Measurements from ENCODE around the gene EYS. TPM values are rescaled to one million over a fixed set of nuclear protein-coding genes. Genes with fewer than 3 reads are reported as not detected.

EYS gene
- polyA plus RNA-seq, 1 of the 3 experiments (the other 2 are of a cell fraction): 0.05 TPM

DNA sequence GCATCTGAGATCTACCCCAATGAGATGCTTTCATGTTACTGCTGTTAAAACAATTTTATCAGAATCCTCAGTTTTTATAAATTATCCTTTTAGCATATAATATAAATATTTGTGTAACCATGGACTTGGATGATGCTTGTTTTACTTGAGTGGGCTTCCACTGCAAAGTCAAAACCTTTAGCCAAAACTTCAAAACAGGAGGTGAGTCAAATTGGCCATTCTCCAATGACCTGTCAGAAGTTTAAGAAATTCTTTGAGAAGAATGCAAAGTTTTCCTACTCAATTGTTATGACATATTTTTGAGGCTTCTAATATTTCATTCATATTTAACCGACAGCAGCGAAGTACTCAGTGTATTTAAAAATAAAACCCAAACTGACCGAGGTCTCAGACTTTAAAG is 507.9 kb downstream of the EYS start (continued):
- TF ChIP-seq RCOR1 (IDR thresholded peaks at IDR 0.05; ENCODE audit: low read length) (no peak), TAF1 (IDR thresholded peaks at IDR 0.05; ENCODE audit: borderline replicate concordance, low read depth, low read length) (no peak)

DNA sequence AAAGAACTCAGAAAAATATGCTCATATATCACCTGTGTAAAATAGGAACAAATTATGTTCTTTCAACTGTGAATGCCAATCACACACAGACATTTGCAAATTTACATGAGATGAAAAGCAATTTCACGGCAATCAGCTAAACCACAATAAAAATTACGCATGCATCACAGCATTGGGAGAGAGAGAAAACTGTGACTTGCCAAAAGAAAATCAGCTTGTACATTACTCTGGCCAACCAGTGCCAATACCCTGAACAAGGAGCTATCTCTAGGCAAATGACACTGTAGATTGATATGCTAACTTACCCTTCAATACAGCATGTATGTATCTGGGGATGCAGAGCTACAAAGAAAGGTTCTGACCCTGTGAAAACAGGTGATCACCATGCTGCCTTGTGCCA is 515.6 kb downstream of the EYS start:
- 66% methylated on average over 2 of the region's 2 CpGs for WGBS (ENCODE audit: low lambda C conversion rate)
- Histone ChIP-seq H3K9me3 (no peaks in the 10 kb centered on the region), H3K4me1 (ENCODE audit: control insufficient read depth in 1 of 2, insufficient read depth in 2 of 2, low read depth in 1 of 2, low read length in 1 of 2) (no peaks in the 10 kb centered on the region), H2AFZ (ENCODE audit: low read depth) (no peak overlapping the region), H3F3A (replicated peaks; ENCODE audit: insufficient read depth) (no peaks in the 10 kb centered on the region), H4K20me1 (ENCODE audit: insufficient read depth) (no peaks in the 10 kb centered on the region), H3K9ac (no peak overlapping the region), H3K27me3 (ENCODE audit: insufficient read depth) (no peaks in the 10 kb centered on the region), H3K27ac (ENCODE audit: low read depth in 2 of 2, low read length in 1 of 2) (no peak overlapping the region), H3K9me2 (no peaks in the 10 kb centered on the region), H3K79me2 (ENCODE audit: insufficient read depth) (no peaks in the 10 kb centered on the region), H3K4me3 (ENCODE audit: low read depth in 2 of 2, low read length in 1 of 2) (no peak overlapping the region), H3K4me2 (no peak overlapping the region), H3K36me3 (replicated peaks in 1 of 2; ENCODE audit: control insufficient read depth in 1 of 2, insufficient read depth in 2 of 2, low read length in 1 of 2) (no peaks in the 10 kb centered on the region)
- POLR2A ChIA-PET: no interaction called here
- no peak for DNase-seq
- CTCF ChIA-PET: interaction anchor here (0.5 kb wide), 1 partner anchor 482 kb away, joined by 3 read pairs; no protein-coding TSS in a partner anchor
- TF ChIP-seq IRF3 (IDR thresholded peaks at IDR 0.05; ENCODE audit: low read depth, low read length) (no peak), FOXJ3 (CRISPR knock-in tag; IDR thresholded peaks at IDR 0.05) (no peak), EP300 (IDR thresholded peaks at IDR 0.05; ENCODE audit: borderline replicate concordance in 1 of 2, low read depth in 1 of 2, low read length in 1 of 2) (no peak), EZH2phosphoT487 (IDR thresholded peaks at IDR 0.05; ENCODE audit: borderline replicate concordance, low read depth) (no peak), SMC3 (IDR thresholded peaks at IDR 0.05; ENCODE audit: low read depth, low read length) (no peak), POLR2AphosphoS5 (IDR thresholded peaks at IDR 0.05; ENCODE audit: low read depth, low read length) (no peak)
- TF ChIP-seq, protein P1, sequence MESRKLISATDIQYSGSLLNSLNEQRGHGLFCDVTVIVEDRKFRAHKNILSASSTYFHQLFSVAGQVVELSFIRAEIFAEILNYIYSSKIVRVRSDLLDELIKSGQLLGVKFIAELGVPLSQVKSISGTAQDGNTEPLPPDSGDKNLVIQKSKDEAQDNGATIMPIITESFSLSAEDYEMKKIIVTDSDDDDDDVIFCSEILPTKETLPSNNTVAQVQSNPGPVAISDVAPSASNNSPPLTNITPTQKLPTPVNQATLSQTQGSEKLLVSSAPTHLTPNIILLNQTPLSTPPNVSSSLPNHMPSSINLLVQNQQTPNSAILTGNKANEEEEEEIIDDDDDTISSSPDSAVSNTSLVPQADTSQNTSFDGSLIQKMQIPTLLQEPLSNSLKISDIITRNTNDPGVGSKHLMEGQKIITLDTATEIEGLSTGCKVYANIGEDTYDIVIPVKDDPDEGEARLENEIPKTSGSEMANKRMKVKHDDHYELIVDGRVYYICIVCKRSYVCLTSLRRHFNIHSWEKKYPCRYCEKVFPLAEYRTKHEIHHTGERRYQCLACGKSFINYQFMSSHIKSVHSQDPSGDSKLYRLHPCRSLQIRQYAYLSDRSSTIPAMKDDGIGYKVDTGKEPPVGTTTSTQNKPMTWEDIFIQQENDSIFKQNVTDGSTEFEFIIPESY (IDR thresholded peaks at IDR 0.05; ENCODE audit: borderline replicate concordance, low read depth): no peak

DNA sequence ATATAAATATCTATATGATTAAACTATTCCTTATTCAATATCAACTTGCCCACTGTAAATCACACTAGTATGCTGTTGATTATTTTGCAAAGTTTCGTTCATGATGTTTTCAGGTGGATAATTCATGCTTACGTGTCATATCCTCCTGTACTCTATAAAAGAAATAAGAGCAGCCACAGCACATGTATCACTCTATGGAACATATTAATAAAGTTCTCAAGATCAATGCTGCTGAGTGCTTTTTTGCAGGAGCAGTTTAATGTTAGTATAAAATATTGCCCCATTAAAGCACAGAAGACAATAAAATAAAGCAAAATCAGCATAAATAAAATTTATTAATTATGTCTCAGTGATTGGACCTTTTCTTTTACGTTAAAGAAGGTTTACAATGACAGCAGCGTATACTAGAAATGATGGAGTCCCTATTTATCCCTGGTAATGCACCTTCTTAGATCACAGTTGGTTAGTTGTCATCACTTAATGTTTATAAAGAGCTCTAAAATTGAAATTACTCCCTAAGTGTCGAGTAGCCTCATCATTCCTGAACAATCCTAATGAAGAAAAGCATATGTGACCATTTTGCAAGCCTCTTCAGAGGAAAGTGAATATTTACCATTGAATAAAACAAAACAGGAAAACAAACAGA is 517.7 kb downstream of the EYS start:
- no peak overlapping the region for H3K4me2 ChIP-seq
- TF ChIP-seq EZH2phosphoT487 (IDR thresholded peaks at IDR 0.05; ENCODE audit: borderline replicate concordance, low read depth) (no peak), POLR2AphosphoS5 (IDR thresholded peaks at IDR 0.05; ENCODE audit: low read depth, low read length) (no peak), NRF1 (IDR thresholded peaks at IDR 0.05; ENCODE audit: low read depth, low read length) (no peak), USF1 (IDR thresholded peaks at IDR 0.05; ENCODE audit: borderline replicate concordance, low read depth) (no peak), ELF1 (IDR thresholded peaks at IDR 0.05) (no peak), FOSL2 (IDR thresholded peaks at IDR 0.05; ENCODE audit: borderline replicate concordance, low read depth) (no peak), YY1 (IDR thresholded peaks at IDR 0.05; ENCODE audit: low read depth) (no peak), MEF2A (IDR thresholded peaks at IDR 0.05; ENCODE audit: borderline replicate concordance, low read depth) (no peak), FOXJ3 (CRISPR knock-in tag; IDR thresholded peaks at IDR 0.05) (no peak), MXI1 (IDR thresholded peaks at IDR 0.05; ENCODE audit: low read depth, low read length) (no peak)
- TF ChIP-seq, protein P2, sequence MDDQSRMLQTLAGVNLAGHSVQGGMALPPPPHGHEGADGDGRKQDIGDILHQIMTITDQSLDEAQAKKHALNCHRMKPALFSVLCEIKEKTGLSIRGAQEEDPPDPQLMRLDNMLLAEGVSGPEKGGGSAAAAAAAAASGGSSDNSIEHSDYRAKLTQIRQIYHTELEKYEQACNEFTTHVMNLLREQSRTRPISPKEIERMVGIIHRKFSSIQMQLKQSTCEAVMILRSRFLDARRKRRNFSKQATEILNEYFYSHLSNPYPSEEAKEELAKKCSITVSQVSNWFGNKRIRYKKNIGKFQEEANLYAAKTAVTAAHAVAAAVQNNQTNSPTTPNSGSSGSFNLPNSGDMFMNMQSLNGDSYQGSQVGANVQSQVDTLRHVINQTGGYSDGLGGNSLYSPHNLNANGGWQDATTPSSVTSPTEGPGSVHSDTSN (IDR thresholded peaks at IDR 0.05): no peak
- TF ChIP-seq, protein P3, sequence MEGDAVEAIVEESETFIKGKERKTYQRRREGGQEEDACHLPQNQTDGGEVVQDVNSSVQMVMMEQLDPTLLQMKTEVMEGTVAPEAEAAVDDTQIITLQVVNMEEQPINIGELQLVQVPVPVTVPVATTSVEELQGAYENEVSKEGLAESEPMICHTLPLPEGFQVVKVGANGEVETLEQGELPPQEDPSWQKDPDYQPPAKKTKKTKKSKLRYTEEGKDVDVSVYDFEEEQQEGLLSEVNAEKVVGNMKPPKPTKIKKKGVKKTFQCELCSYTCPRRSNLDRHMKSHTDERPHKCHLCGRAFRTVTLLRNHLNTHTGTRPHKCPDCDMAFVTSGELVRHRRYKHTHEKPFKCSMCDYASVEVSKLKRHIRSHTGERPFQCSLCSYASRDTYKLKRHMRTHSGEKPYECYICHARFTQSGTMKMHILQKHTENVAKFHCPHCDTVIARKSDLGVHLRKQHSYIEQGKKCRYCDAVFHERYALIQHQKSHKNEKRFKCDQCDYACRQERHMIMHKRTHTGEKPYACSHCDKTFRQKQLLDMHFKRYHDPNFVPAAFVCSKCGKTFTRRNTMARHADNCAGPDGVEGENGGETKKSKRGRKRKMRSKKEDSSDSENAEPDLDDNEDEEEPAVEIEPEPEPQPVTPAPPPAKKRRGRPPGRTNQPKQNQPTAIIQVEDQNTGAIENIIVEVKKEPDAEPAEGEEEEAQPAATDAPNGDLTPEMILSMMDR (IDR thresholded peaks at IDR 0.05): no peak
- no peaks in the 10 kb centered on the region for H3F3A ChIP-seq (replicated peaks; ENCODE audit: insufficient read depth)
- H3K4me3 ChIP-seq (ENCODE audit: low read depth in 2 of 2, low read length in 1 of 2): no peak overlapping the region
- DNase-seq: no peak
- no peaks in the 10 kb centered on the region for H3K9me3 ChIP-seq
- H3K79me2 ChIP-seq (ENCODE audit: insufficient read depth): no peaks in the 10 kb centered on the region
- H4K20me1 ChIP-seq (ENCODE audit: insufficient read depth): no peaks in the 10 kb centered on the region
- H3K9ac ChIP-seq: no peak overlapping the region
- CTCF ChIA-PET: no interaction called here
- H3K27ac ChIP-seq (ENCODE audit: low read depth in 2 of 2, low read length in 1 of 2): no peak overlapping the region
- no peaks in the 10 kb centered on the region for H3K36me3 ChIP-seq (replicated peaks in 1 of 2; ENCODE audit: control insufficient read depth in 1 of 2, insufficient read depth in 2 of 2, low read length in 1 of 2)
- 52% methylated on average over 5 of the region's 5 CpGs for WGBS (ENCODE audit: low lambda C conversion rate)
- H3K9me2 ChIP-seq: no peaks in the 10 kb centered on the region
- no peaks in the 10 kb centered on the region for H3K27me3 ChIP-seq (ENCODE audit: insufficient read depth)
- H3K4me1 ChIP-seq (ENCODE audit: control insufficient read depth in 1 of 2, insufficient read depth in 2 of 2, low read depth in 1 of 2, low read length in 1 of 2): no peaks in the 10 kb centered on the region
- POLR2A ChIA-PET: no interaction called here
- no peak overlapping the region for H2AFZ ChIP-seq (ENCODE audit: low read depth)

Measured in SK-N-SH (cell line).